Chondrocyte (in vitro differentiated cells): ENCODE data around the gene SETX. TPM values are rescaled to one million over a fixed set of nuclear protein-coding genes. Genes with fewer than 3 reads are reported as not detected.

Experiments
- DNase-seq: peaks from one replicate; pipeline ENCODE4 v3.0.0; 2021; ENCODE audit warnings: mixed read lengths, low spot score
- H3K27ac Mint-ChIP-seq: one replicate; pipeline ENCODE4 v1.8.0; 2021; ENCODE audit warnings: mild to moderate bottlenecking, moderate library complexity, mixed read lengths; ENCODE audit not compliant: unreplicated experiment
- H3K27me3 Mint-ChIP-seq: 2 replicates; pipeline ENCODE4 v1.8.0; 2021; ENCODE audit warnings: low read depth, mixed read lengths
- H3K36me3 Mint-ChIP-seq: 2 replicates; pipeline ENCODE4 v1.8.0; 2021; ENCODE audit warnings: low read depth, mixed read lengths
- H3K4me1 Mint-ChIP-seq: 2 replicates; pipeline ENCODE4 v1.8.0; 2021; ENCODE audit warnings: low read depth, mild to moderate bottlenecking, mixed read lengths
- H3K4me3 Mint-ChIP-seq: one replicate; pipeline ENCODE4 v1.8.0; 2021; ENCODE audit warnings: mild to moderate bottlenecking, moderate library complexity, mixed read lengths; ENCODE audit not compliant: unreplicated experiment
- H3K9me3 Mint-ChIP-seq: 2 replicates; pipeline ENCODE4 v1.8.0; 2021; ENCODE audit warnings: low read depth, mixed read lengths
- CTCF ChIP-seq: fragments of 200-600 bp; sonication (generic); IDR thresholded peaks from 2 replicates; pipeline ENCODE4 v1.5.0; 2021; ENCODE audit warnings: antibody characterized with exemption, mild to moderate bottlenecking, moderate library complexity
- total RNA-seq: library from RNA; stranded (reverse); gene quantifications from 3 replicates; pipeline ENCODE4 v1.2.1, GENCODE V29; 2021

The SETX gene
- total RNA-seq, 1 donor from 2014 or later, result 40.0 TPM

GRCh38 chr9:132235125-132235524 is 119.7 kb downstream of the SETX start:
- Mint-ChIP-seq H3K27me3 (peaks cover 29% of the 10 kb centered on the region), H3K27ac (no peak overlapping the region), H3K9me3 (no peaks in the 10 kb centered on the region), H3K4me1 (no peaks in the 10 kb centered on the region), H3K4me3 (no peak overlapping the region), H3K36me3 (no peaks in the 10 kb centered on the region)
- TF ChIP-seq CTCF, result no peak
- DNase-seq, result no peak

- no peak overlapping the region for H3K4me3 Mint-ChIP-seq
- H3K36me3 Mint-ChIP-seq, result no peaks in the 10 kb centered on the region
- H3K9me3 Mint-ChIP-seq, result no peaks in the 10 kb centered on the region
- DNase-seq, result no peak
- no peak for TF ChIP-seq CTCF
- H3K27ac Mint-ChIP-seq, result no peak overlapping the region
- H3K4me1 Mint-ChIP-seq, result no peaks in the 10 kb centered on the region
- peaks cover 34% of the 10 kb centered on the region for H3K27me3 Mint-ChIP-seq
Measured at GRCh38 chr9:132234535-132234934, 120.3 kb downstream of the SETX start.

GRCh38 chr9:132233138-132233537 is 121.6 kb downstream of the SETX start:
- peaks cover 45% of the 10 kb centered on the region for H3K27me3 Mint-ChIP-seq

GRCh38 chr9:132232522-132232921 is 122.3 kb downstream of the SETX start:
- Mint-ChIP-seq H3K9me3 (no peaks in the 10 kb centered on the region), H3K27me3 (peaks cover 48% of the 10 kb centered on the region), H3K4me1 (no peaks in the 10 kb centered on the region), H3K36me3 (peaks cover 2% of the 10 kb centered on the region), H3K27ac (no peak overlapping the region), H3K4me3 (no peak overlapping the region)
- DNase-seq, result no peak
- no peak for TF ChIP-seq CTCF

More at GRCh38 chr9:132233138-132233537, 121.6 kb downstream of the SETX start:
- DNase-seq, result no peak
- no peak for TF ChIP-seq CTCF
- Mint-ChIP-seq H3K4me1 (no peaks in the 10 kb centered on the region), H3K27ac (no peak overlapping the region), H3K9me3 (no peaks in the 10 kb centered on the region), H3K36me3 (peaks cover 2% of the 10 kb centered on the region), H3K4me3 (no peak overlapping the region)

- peaks cover 4% of the 10 kb centered on the region for H3K36me3 Mint-ChIP-seq
Measured at GRCh38 chr9:132231019-132231701, 123.6 kb downstream of the SETX start.

More at GRCh38 chr9:132231019-132231701, 123.6 kb downstream of the SETX start:
- Mint-ChIP-seq H3K27me3 (peaks cover 51% of the 10 kb centered on the region), H3K9me3 (no peaks in the 10 kb centered on the region), H3K4me1 (no peaks in the 10 kb centered on the region), H3K27ac (no peak overlapping the region), H3K4me3 (no peak overlapping the region)
- TF ChIP-seq CTCF, result no peak
- no peak for DNase-seq
